GM23338 (cell line): Measurements from ENCODE around the gene ACSM2B. TPM values are rescaled to one million over a fixed set of nuclear protein-coding genes. Genes with fewer than 3 reads are reported as not detected.

Source experiments
- ATAC-seq: fragments of 200-7000 bp; cut with Tn5 transposase; 3 replicates; pipeline ENCODE4 v1.9.1; 2020
- DNase-seq: peaks from one replicate; pipeline ENCODE4 v3.0.0-alpha.2; 2015; ENCODE audit warnings: low spot score
- H2AFZ ChIP-seq: fragments of 200-600 bp; sonication (generic); 2 replicates; pipeline ENCODE4 v1.8.0; 2016; ENCODE audit warnings: antibody characterized with exemption, mild to moderate bottlenecking, moderate library complexity
- H3F3A ChIP-seq: fragments of 200-600 bp; sonication (generic); replicated peaks from 2 replicates; pipeline ENCODE4 v1.8.0; 2017; ENCODE audit warnings: antibody characterized with exemption, mixed run types, low read depth
- H3K27ac ChIP-seq: fragments of 200-600 bp; sonication (generic); 2 replicates; pipeline ENCODE4 v1.6.1; 2016; ENCODE audit warnings: low read depth
- H3K27me3 ChIP-seq: fragments of 200-600 bp; sonication (generic); 2 replicates; pipeline ENCODE4 v1.8.0; 2016; ENCODE audit warnings: mild to moderate bottlenecking, mixed run types, moderate library complexity; ENCODE audit not compliant: insufficient read depth
- H3K36me3 ChIP-seq: fragments of 200-600 bp; sonication (generic); 2 replicates; pipeline ENCODE4 v1.8.0; 2016; ENCODE audit warnings: mild to moderate bottlenecking; ENCODE audit not compliant: insufficient read depth
- H3K4me1 ChIP-seq: fragments of 200-600 bp; sonication (generic); 2 replicates; pipeline ENCODE4 v1.8.0; 2016; ENCODE audit warnings: mild to moderate bottlenecking, moderate library complexity; ENCODE audit not compliant: insufficient read depth
- H3K4me2 ChIP-seq: fragments of 200-600 bp; sonication (generic); 2 replicates; pipeline ENCODE4 v1.7.1; 2017; ENCODE audit warnings: mixed run types
- H3K4me3 ChIP-seq: fragments of 200-600 bp; sonication (generic); 2 replicates; pipeline ENCODE4 v1.6.1; 2016; ENCODE audit warnings: mixed run types
- H3K79me2 ChIP-seq: fragments of 200-600 bp; sonication (generic); replicated peaks from 2 replicates; pipeline ENCODE4 v1.8.0; 2017; ENCODE audit warnings: mild to moderate bottlenecking; ENCODE audit not compliant: insufficient read depth
- H3K9me2 ChIP-seq: fragments of 200-600 bp; sonication (generic); 2 replicates; pipeline ENCODE4 v1.8.0; 2017; ENCODE audit not compliant: insufficient read depth
- H4K20me1 ChIP-seq: fragments of 200-600 bp; sonication (generic); replicated peaks from 2 replicates; pipeline ENCODE4 v1.8.0; 2017; ENCODE audit warnings: mild to moderate bottlenecking; ENCODE audit not compliant: insufficient read depth
- H3K27ac Mint-ChIP-seq: 2 replicates; pipeline ENCODE4 v1.8.0; 2020; ENCODE audit warnings: inconsistent platforms, mild to moderate bottlenecking, moderate library complexity, mixed read lengths
- H3K27me3 Mint-ChIP-seq: 3 replicates; pipeline ENCODE4 v1.8.0; 2022; ENCODE audit warnings: low read depth, mild to moderate bottlenecking, moderate library complexity, mixed read lengths, inconsistent platforms; ENCODE audit not compliant: insufficient read depth, poor library complexity
- H3K36me3 Mint-ChIP-seq: 3 replicates; pipeline ENCODE4 v1.8.0; 2021; ENCODE audit warnings: low read depth, mild to moderate bottlenecking, inconsistent platforms, moderate library complexity, mixed read lengths
- H3K4me1 Mint-ChIP-seq: 3 replicates; pipeline ENCODE4 v1.8.0; 2020; ENCODE audit warnings: mild to moderate bottlenecking, inconsistent platforms, mixed read lengths
- H3K4me3 Mint-ChIP-seq: 3 replicates; pipeline ENCODE4 v1.8.0; 2021; ENCODE audit warnings: moderate library complexity, mild to moderate bottlenecking, inconsistent platforms, mixed read lengths
- H3K9me3 Mint-ChIP-seq: 3 replicates; pipeline ENCODE4 v1.8.0; 2020; ENCODE audit warnings: moderate library complexity, mild to moderate bottlenecking, inconsistent platforms, mixed read lengths
- CREB1 ChIP-seq: fragments of 250-450 bp; sonication (Bioruptor Pico); IDR thresholded peaks from 2 replicates; pipeline ENCODE4 v1.5.0; 2020; ENCODE audit warnings: low read depth, mild to moderate bottlenecking, moderate library complexity
- ETS1 ChIP-seq: IDR thresholded peaks from 2 replicates; pipeline ENCODE4 v1.6.1; 2016; ENCODE audit warnings: antibody characterized with exemption
- EZH2 ChIP-seq: fragments of 200-600 bp; sonication (generic); IDR thresholded peaks from one replicate; pipeline ENCODE4 v1.8.0; 2017; ENCODE audit warnings: antibody characterized with exemption, mild to moderate bottlenecking, low read depth; ENCODE audit not compliant: unreplicated experiment
- EZH2phosphoT487 ChIP-seq: fragments of 200-600 bp; sonication (generic); IDR thresholded peaks from one replicate; pipeline ENCODE4 v1.8.1; 2018; ENCODE audit warnings: antibody characterized with exemption; ENCODE audit not compliant: unreplicated experiment
- JUNB ChIP-seq: IDR thresholded peaks from one replicate; pipeline ENCODE4 v1.6.1; 2016; ENCODE audit warnings: antibody characterized with exemption; ENCODE audit not compliant: unreplicated experiment
- NANOG ChIP-seq: IDR thresholded peaks from 2 replicates; pipeline ENCODE4 v1.6.1; 2016; ENCODE audit warnings: antibody characterized with exemption, borderline replicate concordance
- POLR2AphosphoS5 ChIP-seq: IDR thresholded peaks from 2 replicates; pipeline ENCODE4 v1.6.1; 2016; ENCODE audit warnings: antibody characterized with exemption, low read depth
- REST ChIP-seq: IDR thresholded peaks from one replicate; pipeline ENCODE4 v1.6.1; 2018; ENCODE audit warnings: antibody characterized with exemption; ENCODE audit not compliant: unreplicated experiment
- STAT1 ChIP-seq: IDR thresholded peaks from one replicate; pipeline ENCODE4 v1.6.1; 2016; ENCODE audit warnings: antibody characterized with exemption; ENCODE audit not compliant: unreplicated experiment
- ZNF114 ChIP-seq: fragments of 250-450 bp; sonication (Bioruptor Pico); IDR thresholded peaks from 2 replicates; pipeline ENCODE4 v1.5.0; 2020; ENCODE audit warnings: mild to moderate bottlenecking, moderate library complexity
- ZNF331 ChIP-seq: fragments of 250-450 bp; sonication (Bioruptor Pico); IDR thresholded peaks from 2 replicates; pipeline ENCODE4 v1.5.0; 2020; ENCODE audit warnings: low read depth, mild to moderate bottlenecking, moderate library complexity
- polyA plus RNA-seq: library from polyadenylated mRNA; unstranded; fragments of >200 nt; fragmentation: Nextera tagmentation; extraction: Ambion mirVana; gene quantifications from 2 replicates; pipeline ENCODE4 v1.2.1, GENCODE V29; 2016
- total RNA-seq: library from RNA; depleted of rRNA; stranded (reverse); fragments of >200 nt; shearing (Covaris generic); gene quantifications from 2 replicates; pipeline ENCODE4 v1.2.3, GENCODE V29; 2014
- TF ChIP-seq, protein P1 (sequence below): fragments of 250-450 bp; sonication (Bioruptor Pico); IDR thresholded peaks from 2 replicates; pipeline ENCODE4 v1.5.0; 2020; ENCODE audit warnings: mild to moderate bottlenecking, moderate library complexity
- TF ChIP-seq, protein P2 (sequence below), 2 experiments: fragments of 200-600 bp in 1 of 2; sonication (generic) in 1 of 2; conservative IDR thresholded peaks; 2 replicates each; pipeline versions ENCODE4 v1.5.1 to v1.6.1; 2016 to 2017; ENCODE audit warnings: antibody characterized with exemption in 2 of 2, low read depth in 2 of 2, mild to moderate bottlenecking in 2 of 2, moderate library complexity in 1 of 2

ACSM2B gene
- total and polyA plus RNA-seq, 2 experiments from 2014 or later: not detected

DNA sequence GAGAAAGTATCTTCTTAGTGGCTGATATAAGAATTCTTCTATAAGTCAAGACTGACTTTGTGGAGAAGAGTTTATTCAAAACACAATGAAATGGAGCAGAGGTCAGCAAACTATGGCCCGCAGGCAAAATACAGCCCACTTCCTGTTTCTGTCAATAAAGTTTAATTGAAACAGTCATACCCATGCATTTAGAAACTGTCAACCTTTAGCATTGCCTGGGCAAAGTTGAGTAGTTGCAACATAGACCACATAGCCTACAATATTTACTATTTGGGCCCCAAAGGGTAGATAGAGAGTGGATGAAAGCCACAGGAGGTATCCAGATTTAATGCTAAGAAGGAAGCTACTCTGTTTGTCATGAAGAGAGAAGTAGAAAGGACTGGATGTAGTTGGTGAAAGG lies 38.0 kb downstream of the ACSM2B start:
- Mint-ChIP-seq H3K4me3 (no peak overlapping the region), H3K4me1 (no peaks in the 10 kb centered on the region), H3K27me3 (peaks cover 3% of the 10 kb centered on the region), H3K36me3 (no peaks in the 10 kb centered on the region), H3K9me3 (no peaks in the 10 kb centered on the region), H3K27ac (no peak overlapping the region)
- ATAC-seq: no peak
- Histone ChIP-seq H2AFZ (no peak overlapping the region), H3F3A (no peaks in the 10 kb centered on the region), H3K4me3 (no peak overlapping the region), H3K4me2 (no peak overlapping the region), H3K36me3 (no peaks in the 10 kb centered on the region), H3K4me1 (no peaks in the 10 kb centered on the region), H3K79me2 (no peaks in the 10 kb centered on the region), H3K9me2 (no peaks in the 10 kb centered on the region), H4K20me1 (no peaks in the 10 kb centered on the region), H3K27me3 (no peaks in the 10 kb centered on the region), H3K27ac (no peak overlapping the region)
- TF ChIP-seq ZNF331 (no peak), NANOG (no peak), EZH2 (no peak), ZNF114 (CRISPR knock-in tag) (no peak), ETS1 (no peak), POLR2AphosphoS5 (no peak), EZH2phosphoT487 (no peak), JUNB (no peak), STAT1 (no peak), CREB1 (CRISPR knock-in tag) (no peak), REST (no peak)
- TF ChIP-seq, protein P1, sequence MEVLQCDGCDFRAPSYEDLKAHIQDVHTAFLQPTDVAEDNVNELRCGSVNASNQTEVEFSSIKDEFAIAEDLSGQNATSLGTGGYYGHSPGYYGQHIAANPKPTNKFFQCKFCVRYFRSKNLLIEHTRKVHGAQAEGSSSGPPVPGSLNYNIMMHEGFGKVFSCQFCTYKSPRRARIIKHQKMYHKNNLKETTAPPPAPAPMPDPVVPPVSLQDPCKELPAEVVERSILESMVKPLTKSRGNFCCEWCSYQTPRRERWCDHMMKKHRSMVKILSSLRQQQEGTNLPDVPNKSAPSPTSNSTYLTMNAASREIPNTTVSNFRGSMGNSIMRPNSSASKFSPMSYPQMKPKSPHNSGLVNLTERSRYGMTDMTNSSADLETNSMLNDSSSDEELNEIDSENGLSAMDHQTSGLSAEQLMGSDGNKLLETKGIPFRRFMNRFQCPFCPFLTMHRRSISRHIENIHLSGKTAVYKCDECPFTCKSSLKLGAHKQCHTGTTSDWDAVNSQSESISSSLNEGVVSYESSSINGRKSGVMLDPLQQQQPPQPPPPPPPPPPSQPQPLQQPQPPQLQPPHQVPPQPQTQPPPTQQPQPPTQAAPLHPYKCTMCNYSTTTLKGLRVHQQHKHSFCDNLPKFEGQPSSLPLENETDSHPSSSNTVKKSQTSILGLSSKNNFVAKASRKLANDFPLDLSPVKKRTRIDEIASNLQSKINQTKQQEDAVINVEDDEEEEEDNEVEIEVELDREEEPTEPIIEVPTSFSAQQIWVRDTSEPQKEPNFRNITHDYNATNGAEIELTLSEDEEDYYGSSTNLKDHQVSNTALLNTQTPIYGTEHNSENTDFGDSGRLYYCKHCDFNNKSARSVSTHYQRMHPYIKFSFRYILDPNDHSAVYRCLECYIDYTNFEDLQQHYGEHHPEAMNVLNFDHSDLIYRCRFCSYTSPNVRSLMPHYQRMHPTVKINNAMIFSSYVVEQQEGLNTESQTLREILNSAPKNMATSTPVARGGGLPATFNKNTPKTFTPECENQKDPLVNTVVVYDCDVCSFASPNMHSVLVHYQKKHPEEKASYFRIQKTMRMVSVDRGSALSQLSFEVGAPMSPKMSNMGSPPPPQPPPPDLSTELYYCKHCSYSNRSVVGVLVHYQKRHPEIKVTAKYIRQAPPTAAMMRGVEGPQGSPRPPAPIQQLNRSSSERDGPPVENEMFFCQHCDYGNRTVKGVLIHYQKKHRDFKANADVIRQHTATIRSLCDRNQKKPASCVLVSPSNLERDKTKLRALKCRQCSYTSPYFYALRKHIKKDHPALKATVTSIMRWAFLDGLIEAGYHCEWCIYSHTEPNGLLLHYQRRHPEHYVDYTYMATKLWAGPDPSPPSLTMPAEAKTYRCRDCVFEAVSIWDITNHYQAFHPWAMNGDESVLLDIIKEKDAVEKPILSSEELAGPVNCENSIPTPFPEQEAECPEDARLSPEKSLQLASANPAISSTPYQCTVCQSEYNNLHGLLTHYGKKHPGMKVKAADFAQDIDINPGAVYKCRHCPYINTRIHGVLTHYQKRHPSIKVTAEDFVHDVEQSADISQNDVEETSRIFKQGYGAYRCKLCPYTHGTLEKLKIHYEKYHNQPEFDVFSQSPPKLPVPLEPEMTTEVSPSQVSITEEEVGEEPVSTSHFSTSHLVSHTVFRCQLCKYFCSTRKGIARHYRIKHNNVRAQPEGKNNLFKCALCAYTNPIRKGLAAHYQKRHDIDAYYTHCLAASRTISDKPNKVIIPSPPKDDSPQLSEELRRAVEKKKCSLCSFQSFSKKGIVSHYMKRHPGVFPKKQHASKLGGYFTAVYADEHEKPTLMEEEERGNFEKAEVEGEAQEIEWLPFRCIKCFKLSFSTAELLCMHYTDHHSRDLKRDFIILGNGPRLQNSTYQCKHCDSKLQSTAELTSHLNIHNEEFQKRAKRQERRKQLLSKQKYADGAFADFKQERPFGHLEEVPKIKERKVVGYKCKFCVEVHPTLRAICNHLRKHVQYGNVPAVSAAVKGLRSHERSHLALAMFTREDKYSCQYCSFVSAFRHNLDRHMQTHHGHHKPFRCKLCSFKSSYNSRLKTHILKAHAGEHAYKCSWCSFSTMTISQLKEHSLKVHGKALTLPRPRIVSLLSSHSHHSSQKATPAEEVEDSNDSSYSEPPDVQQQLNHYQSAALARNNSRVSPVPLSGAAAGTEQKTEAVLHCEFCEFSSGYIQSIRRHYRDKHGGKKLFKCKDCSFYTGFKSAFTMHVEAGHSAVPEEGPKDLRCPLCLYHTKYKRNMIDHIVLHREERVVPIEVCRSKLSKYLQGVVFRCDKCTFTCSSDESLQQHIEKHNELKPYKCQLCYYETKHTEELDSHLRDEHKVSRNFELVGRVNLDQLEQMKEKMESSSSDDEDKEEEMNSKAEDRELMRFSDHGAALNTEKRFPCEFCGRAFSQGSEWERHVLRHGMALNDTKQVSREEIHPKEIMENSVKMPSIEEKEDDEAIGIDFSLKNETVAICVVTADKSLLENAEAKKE (CRISPR knock-in tag): no peak
- TF ChIP-seq, protein P2, sequence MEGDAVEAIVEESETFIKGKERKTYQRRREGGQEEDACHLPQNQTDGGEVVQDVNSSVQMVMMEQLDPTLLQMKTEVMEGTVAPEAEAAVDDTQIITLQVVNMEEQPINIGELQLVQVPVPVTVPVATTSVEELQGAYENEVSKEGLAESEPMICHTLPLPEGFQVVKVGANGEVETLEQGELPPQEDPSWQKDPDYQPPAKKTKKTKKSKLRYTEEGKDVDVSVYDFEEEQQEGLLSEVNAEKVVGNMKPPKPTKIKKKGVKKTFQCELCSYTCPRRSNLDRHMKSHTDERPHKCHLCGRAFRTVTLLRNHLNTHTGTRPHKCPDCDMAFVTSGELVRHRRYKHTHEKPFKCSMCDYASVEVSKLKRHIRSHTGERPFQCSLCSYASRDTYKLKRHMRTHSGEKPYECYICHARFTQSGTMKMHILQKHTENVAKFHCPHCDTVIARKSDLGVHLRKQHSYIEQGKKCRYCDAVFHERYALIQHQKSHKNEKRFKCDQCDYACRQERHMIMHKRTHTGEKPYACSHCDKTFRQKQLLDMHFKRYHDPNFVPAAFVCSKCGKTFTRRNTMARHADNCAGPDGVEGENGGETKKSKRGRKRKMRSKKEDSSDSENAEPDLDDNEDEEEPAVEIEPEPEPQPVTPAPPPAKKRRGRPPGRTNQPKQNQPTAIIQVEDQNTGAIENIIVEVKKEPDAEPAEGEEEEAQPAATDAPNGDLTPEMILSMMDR (conservative IDR thresholded peaks at IDR 0.05; ENCODE audit: low read depth in 2 of 2): no peak
- DNase-seq: no peak
